Endothelial cell of umbilical vein (primary cell): ENCODE results near the gene MTFR1L.

Source experiments
- EZH2 ChIP-seq: IDR thresholded peaks from 2 replicates; pipeline ENCODE4 v1.6.1; 2012; ENCODE audit warnings: borderline replicate concordance, low read depth, mild to moderate bottlenecking, moderate library complexity, low read length, inconsistent platforms; ENCODE audit not compliant: severe bottlenecking
- POLR2A ChIP-seq: IDR thresholded peaks from 2 replicates; pipeline ENCODE4 v1.6.1; 2012; ENCODE audit warnings: low read depth, mild to moderate bottlenecking, control low read depth, low read length
- POLR2AphosphoS5 ChIP-seq: IDR thresholded peaks from 2 replicates; pipeline ENCODE4 v1.6.1; 2012; ENCODE audit warnings: low read depth, mild to moderate bottlenecking, control low read depth, low read length, moderate library complexity; ENCODE audit not compliant: insufficient read depth
- TF ChIP-seq, protein P1 (sequence below), 2 donors: IDR thresholded peaks; 1 replicate in 1 of 2; 2 replicates in 1 of 2; pipeline ENCODE4 v1.5.1; 2011; ENCODE audit warnings: low read length in 2 of 2, mild to moderate bottlenecking in 2 of 2, moderate library complexity in 2 of 2, control low read depth in 1 of 2, inconsistent platforms in 1 of 2, low read depth in 1 of 2; ENCODE audit not compliant: insufficient read depth in 1 of 2; ENCODE audit errors: extremely low read depth in 1 of 2
- TF ChIP-seq, protein P2 (sequence below): IDR thresholded peaks from 2 replicates; pipeline ENCODE4 v1.6.1; 2011; ENCODE audit not compliant: insufficient read depth, insufficient read length

DNA sequence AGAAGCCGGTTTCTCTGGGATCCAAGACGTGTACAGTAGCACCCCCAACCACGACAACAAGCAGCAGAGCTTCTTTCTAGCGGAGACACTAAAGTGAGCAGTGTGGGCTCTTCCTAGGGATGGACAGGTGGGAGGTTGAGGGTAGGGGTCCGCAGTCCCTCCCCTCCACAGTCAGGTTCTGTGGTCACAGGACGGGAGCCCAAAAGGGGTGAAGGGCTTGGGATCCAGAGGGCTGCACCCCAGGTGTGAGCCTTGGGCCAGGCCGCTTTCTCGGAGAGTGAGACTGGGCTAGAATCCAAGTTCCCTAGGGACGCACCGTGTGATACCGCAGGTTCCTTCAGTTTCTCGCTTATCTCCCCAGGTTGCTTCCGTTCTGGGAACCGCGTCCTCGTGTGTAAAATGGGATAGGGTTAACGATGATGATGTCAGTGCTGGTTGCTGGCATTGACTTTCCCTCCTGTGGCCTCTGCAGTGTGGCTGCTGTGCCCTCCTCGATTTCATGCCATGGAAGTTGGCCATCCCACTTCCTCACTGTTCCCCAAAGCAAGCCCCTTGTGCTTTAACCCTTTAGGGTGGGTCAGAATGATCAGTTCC is 37.0 kb upstream of the MTFR1L start:
- TF ChIP-seq, protein P1, sequence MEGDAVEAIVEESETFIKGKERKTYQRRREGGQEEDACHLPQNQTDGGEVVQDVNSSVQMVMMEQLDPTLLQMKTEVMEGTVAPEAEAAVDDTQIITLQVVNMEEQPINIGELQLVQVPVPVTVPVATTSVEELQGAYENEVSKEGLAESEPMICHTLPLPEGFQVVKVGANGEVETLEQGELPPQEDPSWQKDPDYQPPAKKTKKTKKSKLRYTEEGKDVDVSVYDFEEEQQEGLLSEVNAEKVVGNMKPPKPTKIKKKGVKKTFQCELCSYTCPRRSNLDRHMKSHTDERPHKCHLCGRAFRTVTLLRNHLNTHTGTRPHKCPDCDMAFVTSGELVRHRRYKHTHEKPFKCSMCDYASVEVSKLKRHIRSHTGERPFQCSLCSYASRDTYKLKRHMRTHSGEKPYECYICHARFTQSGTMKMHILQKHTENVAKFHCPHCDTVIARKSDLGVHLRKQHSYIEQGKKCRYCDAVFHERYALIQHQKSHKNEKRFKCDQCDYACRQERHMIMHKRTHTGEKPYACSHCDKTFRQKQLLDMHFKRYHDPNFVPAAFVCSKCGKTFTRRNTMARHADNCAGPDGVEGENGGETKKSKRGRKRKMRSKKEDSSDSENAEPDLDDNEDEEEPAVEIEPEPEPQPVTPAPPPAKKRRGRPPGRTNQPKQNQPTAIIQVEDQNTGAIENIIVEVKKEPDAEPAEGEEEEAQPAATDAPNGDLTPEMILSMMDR (IDR thresholded peaks at IDR 0.05; ENCODE audit: extremely low read depth in 1 of 2, insufficient read depth in 1 of 2, low read depth in 1 of 2, low read length in 2 of 2), result no peak
- TF ChIP-seq EZH2 (no peak), POLR2AphosphoS5 (no peak), POLR2A (no peak)
- TF ChIP-seq, protein P2, sequence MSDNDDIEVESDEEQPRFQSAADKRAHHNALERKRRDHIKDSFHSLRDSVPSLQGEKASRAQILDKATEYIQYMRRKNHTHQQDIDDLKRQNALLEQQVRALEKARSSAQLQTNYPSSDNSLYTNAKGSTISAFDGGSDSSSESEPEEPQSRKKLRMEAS, result no peak
